Posterior cingulate gyrus (tissue), 11 donors: Measurements from ENCODE around the gene ZFP90.

Experiments used
- DNase-seq, 10 donors: peaks; one replicate each; pipeline versions ENCODE4 v3.0.0 to v3.0.0-alpha.2; 2020 to 2021; ENCODE audit warnings: mixed read lengths in 3 of 10
- intact Hi-C: fragments of 100-400 bp; cut with DNase I; formaldehyde crosslinking; loops from one replicate; pipeline ENCODE4 v1.15.1; 2023

Gene ZFP90

GRCh38 chr16:68564382-68564985 lies 25.4 kb downstream of the ZFP90 start:
- intact Hi-C loops: no loop called here

GRCh38 chr16:68574479-68574878 lies 35.4 kb downstream of the ZFP90 start:
- intact Hi-C loops: no loop called here
- DNase-seq: no peak

More at GRCh38 chr16:68564382-68564985, 25.4 kb downstream of the ZFP90 start:
- no peak for DNase-seq

GRCh38 chr16:68575082-68575481 lies 36.0 kb downstream of the ZFP90 start:
- intact Hi-C loops: no loop called here
- no peak for DNase-seq

GRCh38 chr16:68577352-68577853 lies 38.3 kb downstream of the ZFP90 start:
- intact Hi-C loops: no loop called here
- no peak for DNase-seq

GRCh38 chr16:68590201-68590994 lies 51.3 kb downstream of the ZFP90 start:
- peak; percentile 17 to 93 (median 46) for DNase-seq
- intact Hi-C loops: no loop called here

- no peak for DNase-seq
- intact Hi-C loops: no loop called here
Observed at GRCh38 chr16:68592466-68593337, 53.6 kb downstream of the ZFP90 start.

- DNase-seq: no peak
- intact Hi-C loops: no loop called here
Observed at GRCh38 chr16:68596266-68596665, 57.2 kb downstream of the ZFP90 start.

- no peak for DNase-seq
- intact Hi-C loops: no loop called here
Observed at GRCh38 chr16:68599586-68599985, 60.5 kb downstream of the ZFP90 start.

- intact Hi-C loops: no loop called here
- DNase-seq: peak in 1 of 10 donors; percentile 54
Observed at GRCh38 chr16:68605746-68606145, 66.7 kb downstream of the ZFP90 start.

- intact Hi-C loops: no loop called here
- peak in 1 of 10 donors; percentile 27 for DNase-seq
Observed at GRCh38 chr16:68607443-68607842, 68.4 kb downstream of the ZFP90 start.

GRCh38 chr16:68608330-68608729 lies 69.2 kb downstream of the ZFP90 start:
- DNase-seq: peak in 1 of 10 donors; percentile 25
- intact Hi-C loops: no loop called here

- intact Hi-C loops: no loop called here
- peak in 1 of 10 donors; percentile 10 for DNase-seq
Observed at GRCh38 chr16:68612996-68613395, 73.9 kb downstream of the ZFP90 start.

GRCh38 chr16:68617734-68618133 lies 78.6 kb downstream of the ZFP90 start:
- DNase-seq: peak in 1 of 10 donors; percentile 16
- intact Hi-C loops: no loop called here
